GM12873 (cell line): ENCODE measurements around the gene DENND4C.

Experiments
- TF ChIP-seq, protein P1 (sequence below): IDR thresholded peaks from 2 replicates; pipeline ENCODE4 v1.5.1; 2012; ENCODE audit warnings: low read depth, mild to moderate bottlenecking, moderate library complexity, low read length, control low read depth; ENCODE audit not compliant: insufficient read depth; ENCODE audit errors: missing control alignments

The DENND4C gene

DNA sequence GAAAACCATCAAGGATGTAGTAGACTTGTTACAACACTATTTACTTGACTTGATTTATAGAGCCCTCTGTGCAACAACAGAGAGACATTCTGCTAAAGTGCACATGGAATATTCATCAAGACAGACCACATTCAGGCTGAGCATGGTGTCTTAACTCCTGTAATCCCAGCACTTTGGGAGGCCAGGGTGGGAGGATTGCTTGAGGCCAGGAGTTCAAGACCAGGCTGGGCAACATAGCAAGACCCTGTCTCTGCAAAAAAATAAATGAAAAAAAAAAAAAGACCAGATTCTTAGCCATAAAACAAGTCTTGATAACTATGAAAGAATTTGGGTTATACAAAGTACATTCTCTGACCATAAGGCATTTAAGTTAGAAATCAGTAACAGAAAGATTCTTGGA lies 25.3 kb downstream of the DENND4C start:
- TF ChIP-seq, protein P1, sequence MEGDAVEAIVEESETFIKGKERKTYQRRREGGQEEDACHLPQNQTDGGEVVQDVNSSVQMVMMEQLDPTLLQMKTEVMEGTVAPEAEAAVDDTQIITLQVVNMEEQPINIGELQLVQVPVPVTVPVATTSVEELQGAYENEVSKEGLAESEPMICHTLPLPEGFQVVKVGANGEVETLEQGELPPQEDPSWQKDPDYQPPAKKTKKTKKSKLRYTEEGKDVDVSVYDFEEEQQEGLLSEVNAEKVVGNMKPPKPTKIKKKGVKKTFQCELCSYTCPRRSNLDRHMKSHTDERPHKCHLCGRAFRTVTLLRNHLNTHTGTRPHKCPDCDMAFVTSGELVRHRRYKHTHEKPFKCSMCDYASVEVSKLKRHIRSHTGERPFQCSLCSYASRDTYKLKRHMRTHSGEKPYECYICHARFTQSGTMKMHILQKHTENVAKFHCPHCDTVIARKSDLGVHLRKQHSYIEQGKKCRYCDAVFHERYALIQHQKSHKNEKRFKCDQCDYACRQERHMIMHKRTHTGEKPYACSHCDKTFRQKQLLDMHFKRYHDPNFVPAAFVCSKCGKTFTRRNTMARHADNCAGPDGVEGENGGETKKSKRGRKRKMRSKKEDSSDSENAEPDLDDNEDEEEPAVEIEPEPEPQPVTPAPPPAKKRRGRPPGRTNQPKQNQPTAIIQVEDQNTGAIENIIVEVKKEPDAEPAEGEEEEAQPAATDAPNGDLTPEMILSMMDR = no peak

DNA sequence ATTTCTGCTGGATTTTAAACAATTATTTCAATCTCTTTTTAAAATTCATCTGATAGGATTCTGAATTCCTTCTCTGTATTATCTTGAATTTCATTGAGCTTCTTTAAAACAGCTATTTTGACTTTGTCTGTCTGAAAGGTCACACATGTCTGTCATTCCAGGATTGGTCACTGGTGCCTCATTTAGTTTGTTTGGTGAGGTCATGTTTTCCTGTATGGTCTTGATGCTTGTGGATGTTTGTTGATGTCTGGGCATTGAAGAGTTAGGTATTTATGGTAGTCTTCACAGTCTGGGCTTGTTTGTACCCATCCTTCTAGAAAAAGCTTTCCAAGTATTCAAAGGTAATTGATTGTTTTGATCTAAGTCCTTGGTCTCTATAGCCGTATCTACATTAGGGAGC lies 39.1 kb downstream of the DENND4C start:
- TF ChIP-seq, protein P1 = no peak

DNA sequence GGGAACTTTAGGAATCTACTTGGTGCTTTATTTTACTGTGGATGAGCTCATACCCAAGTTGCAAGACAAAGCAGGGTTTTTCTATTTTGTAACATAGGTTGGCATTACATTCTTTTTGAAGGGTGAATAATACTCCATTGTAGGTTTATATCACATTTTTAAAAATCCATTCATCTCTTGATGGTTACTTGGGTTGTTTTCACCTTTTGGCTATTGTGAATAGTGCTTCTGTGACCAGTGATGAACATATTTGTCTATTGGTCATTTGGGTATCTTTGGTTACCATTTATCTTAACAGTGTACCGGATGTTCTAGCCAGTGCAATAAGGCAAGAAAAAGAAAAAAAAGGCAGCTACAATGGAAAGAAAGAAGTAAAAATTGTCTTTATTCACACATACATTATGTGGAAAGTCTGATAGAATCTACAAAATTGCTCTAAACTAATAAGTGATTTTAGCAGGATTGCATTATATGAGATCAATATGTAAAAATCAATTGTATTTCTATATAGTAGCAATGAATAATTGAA lies 40.0 kb downstream of the DENND4C start:
- TF ChIP-seq, protein P1 = no peak

DNA sequence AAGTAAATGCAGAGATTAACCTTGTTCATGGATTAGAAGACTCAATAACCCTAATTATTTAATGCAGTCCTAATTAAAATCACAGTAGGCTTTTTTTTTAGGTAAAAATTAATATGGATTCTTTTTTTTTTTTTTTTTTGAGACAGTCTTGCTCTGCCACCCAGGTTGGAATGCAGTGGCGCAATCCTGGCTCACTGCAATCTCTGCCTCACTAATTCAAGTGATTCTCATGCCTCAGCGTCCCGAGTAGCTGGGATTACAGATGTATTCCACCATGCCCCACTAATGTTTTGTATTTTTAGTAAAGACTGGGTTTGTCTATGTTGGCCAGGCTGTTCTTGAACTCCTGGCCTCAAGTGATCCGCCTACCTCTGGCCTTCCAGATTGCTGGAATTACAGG lies 40.6 kb downstream of the DENND4C start:
- TF ChIP-seq, protein P1 = no peak

DNA sequence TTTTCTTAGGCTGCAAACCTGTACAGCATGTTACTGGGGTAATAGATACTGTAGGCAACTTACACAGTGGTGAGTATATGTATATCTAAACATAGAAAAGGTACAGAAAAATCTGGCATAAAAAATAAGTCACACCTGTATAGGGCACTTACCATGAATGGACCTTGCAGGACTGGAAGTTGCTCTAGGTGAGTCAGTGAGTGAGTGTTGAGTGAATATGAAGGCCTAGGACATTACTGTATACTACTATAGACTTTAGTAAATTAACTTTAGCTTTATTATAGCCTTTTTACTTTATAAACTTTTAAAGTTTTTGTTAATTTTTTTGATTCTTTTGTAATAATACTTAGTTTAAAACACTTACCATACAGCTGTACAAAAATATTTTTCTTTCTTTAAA lies 51.3 kb downstream of the DENND4C start:
- TF ChIP-seq, protein P1 = no peak

DNA sequence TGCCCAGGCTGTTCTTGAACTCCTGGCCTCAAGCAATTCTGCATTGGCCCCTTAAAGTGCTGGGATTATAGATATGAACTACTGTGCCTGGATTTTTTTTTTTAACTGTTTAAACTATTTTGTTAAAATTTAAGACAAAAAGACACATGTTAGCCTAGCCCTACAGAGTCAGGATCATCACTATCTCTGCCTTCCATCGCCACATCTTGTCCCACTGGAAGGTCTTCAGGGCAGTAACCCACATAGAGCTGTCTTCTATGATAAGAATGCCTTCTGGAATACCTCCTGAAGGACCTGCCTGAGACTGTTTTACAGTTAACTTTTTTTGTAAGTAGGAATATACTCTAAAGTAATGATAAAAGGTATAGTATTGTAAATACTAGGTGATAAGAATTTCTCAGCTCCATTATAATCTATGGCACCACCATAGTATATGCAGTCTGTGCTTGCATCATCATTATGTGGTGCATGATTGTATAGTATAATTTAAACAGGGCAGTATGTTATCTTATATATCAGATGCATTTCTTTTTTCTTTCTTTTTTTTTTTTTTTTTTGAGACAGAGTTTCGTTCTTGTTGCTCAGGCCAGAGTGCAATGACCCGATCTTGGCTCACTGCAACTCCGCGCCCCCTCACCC lies 52.7 kb downstream of the DENND4C start:
- TF ChIP-seq, protein P1 = no peak

DNA sequence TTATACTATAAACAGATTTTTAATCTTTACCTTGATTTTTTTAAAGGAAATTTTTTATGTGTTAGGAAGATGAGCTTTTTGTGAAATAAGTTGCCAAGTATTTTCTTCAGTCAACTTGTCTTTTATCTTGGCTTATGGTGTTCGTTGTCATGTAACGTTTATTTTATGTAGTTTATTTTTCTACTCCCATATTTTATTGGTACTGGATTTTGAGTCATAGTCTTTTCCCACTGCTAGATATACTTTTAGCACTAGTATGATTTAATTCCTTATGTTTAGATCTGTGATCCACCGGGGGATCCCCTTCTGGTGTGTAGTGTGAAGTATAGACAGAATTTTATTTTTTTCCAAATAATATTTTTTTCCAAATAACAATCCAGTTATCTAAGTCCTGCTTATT lies 54.2 kb downstream of the DENND4C start:
- TF ChIP-seq, protein P1 = no peak
